GM12892 (cell line): ENCODE results near the gene MPRIP.

Experiments
- DNase-seq: peaks from one replicate; pipeline ENCODE4 v3.0.0; 2011; ENCODE audit not compliant: insufficient read length
- FAIRE-seq: peaks from 2 replicates; lab custom pipeline; 2011; peaks lifted over from hg19 to GRCh38; lab: Jason Lieb, UNC
- POLR2A ChIP-seq: IDR thresholded peaks from 2 replicates; pipeline ENCODE4 v1.6.1; 2011; ENCODE audit warnings: low read depth, low read length, control low read depth
- POLR2AphosphoS5 ChIP-seq: IDR thresholded peaks from 2 replicates; pipeline ENCODE4 v1.6.1; 2011; ENCODE audit warnings: low read depth, low read length, control low read depth
- TAF1 ChIP-seq: IDR thresholded peaks from 2 replicates; pipeline ENCODE4 v1.6.1; 2011; ENCODE audit warnings: low read depth, mild to moderate bottlenecking, control low read depth, low read length, borderline replicate concordance

MPRIP gene

GRCh38 chr17:17201271-17201670, 159.0 kb downstream of the MPRIP start:
- no peak for FAIRE-seq
- no peak for DNase-seq
- no peak for TF ChIP-seq TAF1
- no peak for TF ChIP-seq POLR2A
- no peak for TF ChIP-seq POLR2AphosphoS5

DNA sequence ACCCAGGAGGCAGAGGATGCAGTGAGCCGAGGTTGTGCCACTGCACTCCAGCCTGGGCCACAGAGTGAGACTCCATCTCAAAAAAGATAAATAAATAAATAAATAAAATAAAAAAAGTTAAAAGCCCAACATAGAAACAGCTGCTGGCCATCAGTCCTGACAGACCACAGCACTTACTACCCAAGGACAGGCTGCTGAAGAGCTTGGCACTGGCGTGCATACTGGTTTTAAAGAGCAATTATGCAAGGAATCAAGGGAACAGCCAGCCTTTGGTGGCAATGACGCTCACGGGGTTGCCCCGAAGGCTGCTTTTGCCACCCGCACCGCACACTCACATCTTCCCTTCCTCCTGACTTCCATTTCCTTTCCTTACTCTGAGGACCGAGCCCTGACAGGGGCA, 159.7 kb downstream of the MPRIP start:
- TF ChIP-seq POLR2AphosphoS5 (no peak), POLR2A (no peak), TAF1 (no peak)
- FAIRE-seq = no peak
- DNase-seq = no peak

DNA sequence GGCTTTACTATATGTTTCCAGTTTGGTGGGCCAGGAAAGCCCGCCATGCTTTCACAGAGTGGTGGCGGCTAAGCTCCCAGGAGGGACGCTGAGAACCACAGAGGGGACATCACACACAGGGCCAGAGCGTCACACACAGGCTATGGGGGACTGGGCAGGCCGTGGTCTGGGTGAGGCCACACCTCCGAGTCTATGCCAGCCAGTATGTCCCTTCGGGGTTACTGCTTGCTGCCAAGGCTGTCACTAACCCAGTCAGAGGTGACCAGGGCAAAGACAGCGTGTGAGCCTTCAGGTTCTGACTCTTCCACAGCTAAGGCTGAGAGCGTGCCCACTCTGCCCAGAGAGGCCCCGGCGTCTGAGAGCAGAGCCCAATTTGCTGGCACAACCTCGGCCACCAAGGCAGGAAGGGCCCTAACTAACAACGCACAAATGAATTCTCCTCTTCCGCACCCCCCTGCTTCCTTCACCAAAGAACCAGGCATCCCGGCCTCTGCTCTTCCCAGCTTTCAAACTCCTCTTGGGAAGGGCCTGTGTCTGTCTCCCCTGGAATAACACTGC, 161.0 kb downstream of the MPRIP start:
- FAIRE-seq (no peak), DNase-seq (no peak)
- TF ChIP-seq POLR2A (no peak), TAF1 (no peak), POLR2AphosphoS5 (no peak)

DNA sequence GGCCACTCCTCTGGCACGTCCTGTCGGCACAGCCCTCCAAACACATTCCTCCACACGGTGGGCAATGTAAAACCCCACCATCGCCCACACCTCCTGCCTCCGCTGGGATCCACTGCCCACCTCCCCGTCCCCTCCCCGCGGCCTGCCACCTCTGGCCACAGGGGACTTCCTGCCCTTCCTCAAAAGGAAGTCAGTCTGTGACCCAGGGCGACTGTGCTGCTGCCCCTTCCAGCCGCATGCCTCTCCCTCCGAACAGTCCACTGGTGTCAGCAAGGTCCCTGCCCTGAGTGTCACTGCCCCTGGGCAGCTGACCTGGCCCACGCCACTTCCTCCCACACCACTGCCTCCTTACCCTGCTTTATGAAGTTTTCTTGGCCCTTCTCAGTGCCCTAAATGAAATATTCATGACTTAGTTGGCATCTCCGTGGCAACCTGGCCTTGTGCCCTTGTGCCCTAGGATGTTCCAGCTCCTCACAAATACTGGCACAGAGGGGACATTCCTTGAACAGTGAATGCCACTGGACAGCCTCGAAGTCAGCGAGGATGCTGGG, 161.9 kb downstream of the MPRIP start:
- no peak for TF ChIP-seq POLR2A
- no peak for TF ChIP-seq POLR2AphosphoS5
- TF ChIP-seq TAF1 = no peak
- DNase-seq = no peak
- no peak for FAIRE-seq

GRCh38 chr17:17204635-17205231, 162.5 kb downstream of the MPRIP start:
- TF ChIP-seq TAF1 (no peak), POLR2AphosphoS5 (no peak), POLR2A (no peak)
- DNase-seq (no peak), FAIRE-seq (peak; percentile 33)

- DNase-seq = peak; percentile 87
- peak; percentile 80 for FAIRE-seq
- peak; percentile 1 for TF ChIP-seq POLR2AphosphoS5
- no peak for TF ChIP-seq POLR2A
These were observed 163.3 kb downstream of the MPRIP start for GRCh38 chr17:17205368-17206123.

GRCh38 chr17:17206124-17206912, 164.1 kb downstream of the MPRIP start, which contains the start of gene PLD6:
PLD6 (minus strand) TSS chr17:17206333; CDS start chr17:17206286, 47 bp downstream.
- peak; percentile 100 for FAIRE-seq

GRCh38 chr17:17206913-17207335, 164.7 kb downstream of the MPRIP start:
- TF ChIP-seq POLR2AphosphoS5 (no peak), POLR2A (no peak), TAF1 (no peak)
- FAIRE-seq = no peak
- no peak for DNase-seq

More at GRCh38 chr17:17206124-17206912, 164.1 kb downstream of the MPRIP start, which contains the start of gene PLD6:
- DNase-seq = peak; percentile 91
- peak; percentile 73; the same call in 1 of the 2 replicates for TF ChIP-seq POLR2A
- TF ChIP-seq POLR2AphosphoS5 = 0 out of 2 replicates have a peak, but pooled peaks have one; percentile 50
- peak; percentile 43; the same call in 1 of the 2 replicates for TF ChIP-seq TAF1

- no peak for DNase-seq
- no peak for FAIRE-seq
- TF ChIP-seq TAF1 = no peak
- no peak for TF ChIP-seq POLR2AphosphoS5
- no peak for TF ChIP-seq POLR2A
These were observed 165.7 kb downstream of the MPRIP start for GRCh38 chr17:17207998-17208397.

- FAIRE-seq (no peak), DNase-seq (no peak)
- TF ChIP-seq TAF1 (no peak), POLR2A (no peak), POLR2AphosphoS5 (no peak)
These were observed 171.5 kb downstream of the MPRIP start for GRCh38 chr17:17213775-17214174.

GRCh38 chr17:17214646-17215436, 172.6 kb downstream of the MPRIP start:
- FAIRE-seq (no peak), DNase-seq (no peak)
- TF ChIP-seq POLR2AphosphoS5 (no peak), TAF1 (no peak), POLR2A (no peak)
